GM23338 (cell line): ENCODE measurements around the gene LYVE1. TPM values are rescaled to one million over a fixed set of nuclear protein-coding genes. Genes with fewer than 3 reads are reported as not detected.

ENCODE experiments used
- ATAC-seq: fragments of 200-7000 bp; cut with Tn5 transposase; 3 replicates; pipeline ENCODE4 v1.9.1; 2020
- DNase-seq: peaks from one replicate; pipeline ENCODE4 v3.0.0-alpha.2; 2015; ENCODE audit warnings: low spot score
- H2AFZ ChIP-seq: fragments of 200-600 bp; sonication (generic); 2 replicates; pipeline ENCODE4 v1.8.0; 2016; ENCODE audit warnings: antibody characterized with exemption, mild to moderate bottlenecking, moderate library complexity
- H3F3A ChIP-seq: fragments of 200-600 bp; sonication (generic); replicated peaks from 2 replicates; pipeline ENCODE4 v1.8.0; 2017; ENCODE audit warnings: antibody characterized with exemption, mixed run types, low read depth
- H3K27ac ChIP-seq: fragments of 200-600 bp; sonication (generic); 2 replicates; pipeline ENCODE4 v1.6.1; 2016; ENCODE audit warnings: low read depth
- H3K27me3 ChIP-seq: fragments of 200-600 bp; sonication (generic); 2 replicates; pipeline ENCODE4 v1.8.0; 2016; ENCODE audit warnings: mild to moderate bottlenecking, mixed run types, moderate library complexity; ENCODE audit not compliant: insufficient read depth
- H3K36me3 ChIP-seq: fragments of 200-600 bp; sonication (generic); 2 replicates; pipeline ENCODE4 v1.8.0; 2016; ENCODE audit warnings: mild to moderate bottlenecking; ENCODE audit not compliant: insufficient read depth
- H3K4me1 ChIP-seq: fragments of 200-600 bp; sonication (generic); 2 replicates; pipeline ENCODE4 v1.8.0; 2016; ENCODE audit warnings: mild to moderate bottlenecking, moderate library complexity; ENCODE audit not compliant: insufficient read depth
- H3K4me2 ChIP-seq: fragments of 200-600 bp; sonication (generic); 2 replicates; pipeline ENCODE4 v1.7.1; 2017; ENCODE audit warnings: mixed run types
- H3K4me3 ChIP-seq: fragments of 200-600 bp; sonication (generic); 2 replicates; pipeline ENCODE4 v1.6.1; 2016; ENCODE audit warnings: mixed run types
- H3K79me2 ChIP-seq: fragments of 200-600 bp; sonication (generic); replicated peaks from 2 replicates; pipeline ENCODE4 v1.8.0; 2017; ENCODE audit warnings: mild to moderate bottlenecking; ENCODE audit not compliant: insufficient read depth
- H3K9me2 ChIP-seq: fragments of 200-600 bp; sonication (generic); 2 replicates; pipeline ENCODE4 v1.8.0; 2017; ENCODE audit not compliant: insufficient read depth
- H4K20me1 ChIP-seq: fragments of 200-600 bp; sonication (generic); replicated peaks from 2 replicates; pipeline ENCODE4 v1.8.0; 2017; ENCODE audit warnings: mild to moderate bottlenecking; ENCODE audit not compliant: insufficient read depth
- H3K27ac Mint-ChIP-seq: 2 replicates; pipeline ENCODE4 v1.8.0; 2020; ENCODE audit warnings: inconsistent platforms, mild to moderate bottlenecking, moderate library complexity, mixed read lengths
- H3K27me3 Mint-ChIP-seq: 3 replicates; pipeline ENCODE4 v1.8.0; 2022; ENCODE audit warnings: low read depth, mild to moderate bottlenecking, moderate library complexity, mixed read lengths, inconsistent platforms; ENCODE audit not compliant: insufficient read depth, poor library complexity
- H3K36me3 Mint-ChIP-seq: 3 replicates; pipeline ENCODE4 v1.8.0; 2021; ENCODE audit warnings: low read depth, mild to moderate bottlenecking, inconsistent platforms, moderate library complexity, mixed read lengths
- H3K4me1 Mint-ChIP-seq: 3 replicates; pipeline ENCODE4 v1.8.0; 2020; ENCODE audit warnings: mild to moderate bottlenecking, inconsistent platforms, mixed read lengths
- H3K4me3 Mint-ChIP-seq: 3 replicates; pipeline ENCODE4 v1.8.0; 2021; ENCODE audit warnings: moderate library complexity, mild to moderate bottlenecking, inconsistent platforms, mixed read lengths
- H3K9me3 Mint-ChIP-seq: 3 replicates; pipeline ENCODE4 v1.8.0; 2020; ENCODE audit warnings: moderate library complexity, mild to moderate bottlenecking, inconsistent platforms, mixed read lengths
- CREB1 ChIP-seq: fragments of 250-450 bp; sonication (Bioruptor Pico); IDR thresholded peaks from 2 replicates; pipeline ENCODE4 v1.5.0; 2020; ENCODE audit warnings: low read depth, mild to moderate bottlenecking, moderate library complexity
- ETS1 ChIP-seq: IDR thresholded peaks from 2 replicates; pipeline ENCODE4 v1.6.1; 2016; ENCODE audit warnings: antibody characterized with exemption
- EZH2phosphoT487 ChIP-seq: fragments of 200-600 bp; sonication (generic); IDR thresholded peaks from one replicate; pipeline ENCODE4 v1.8.1; 2018; ENCODE audit warnings: antibody characterized with exemption; ENCODE audit not compliant: unreplicated experiment
- JUNB ChIP-seq: IDR thresholded peaks from one replicate; pipeline ENCODE4 v1.6.1; 2016; ENCODE audit warnings: antibody characterized with exemption; ENCODE audit not compliant: unreplicated experiment
- NANOG ChIP-seq: IDR thresholded peaks from 2 replicates; pipeline ENCODE4 v1.6.1; 2016; ENCODE audit warnings: antibody characterized with exemption, borderline replicate concordance
- POLR2AphosphoS5 ChIP-seq: IDR thresholded peaks from 2 replicates; pipeline ENCODE4 v1.6.1; 2016; ENCODE audit warnings: antibody characterized with exemption, low read depth
- REST ChIP-seq: IDR thresholded peaks from one replicate; pipeline ENCODE4 v1.6.1; 2018; ENCODE audit warnings: antibody characterized with exemption; ENCODE audit not compliant: unreplicated experiment
- ZNF114 ChIP-seq: fragments of 250-450 bp; sonication (Bioruptor Pico); IDR thresholded peaks from 2 replicates; pipeline ENCODE4 v1.5.0; 2020; ENCODE audit warnings: mild to moderate bottlenecking, moderate library complexity
- ZNF331 ChIP-seq: fragments of 250-450 bp; sonication (Bioruptor Pico); IDR thresholded peaks from 2 replicates; pipeline ENCODE4 v1.5.0; 2020; ENCODE audit warnings: low read depth, mild to moderate bottlenecking, moderate library complexity
- polyA plus RNA-seq: library from polyadenylated mRNA; unstranded; fragments of >200 nt; fragmentation: Nextera tagmentation; extraction: Ambion mirVana; gene quantifications from 2 replicates; pipeline ENCODE4 v1.2.1, GENCODE V29; 2016
- total RNA-seq: library from RNA; depleted of rRNA; stranded (reverse); fragments of >200 nt; shearing (Covaris generic); gene quantifications from 2 replicates; pipeline ENCODE4 v1.2.3, GENCODE V29; 2014
- TF ChIP-seq, protein P1 (sequence below), 2 experiments: fragments of 200-600 bp in 1 of 2; sonication (generic) in 1 of 2; conservative IDR thresholded peaks; 2 replicates each; pipeline versions ENCODE4 v1.5.1 to v1.6.1; 2016 to 2017; ENCODE audit warnings: antibody characterized with exemption in 2 of 2, low read depth in 2 of 2, mild to moderate bottlenecking in 2 of 2, moderate library complexity in 1 of 2

Gene LYVE1
- total and polyA plus RNA-seq, 2 experiments from 2014 or later = 0.94 TPM; not detected in 1

DNA sequence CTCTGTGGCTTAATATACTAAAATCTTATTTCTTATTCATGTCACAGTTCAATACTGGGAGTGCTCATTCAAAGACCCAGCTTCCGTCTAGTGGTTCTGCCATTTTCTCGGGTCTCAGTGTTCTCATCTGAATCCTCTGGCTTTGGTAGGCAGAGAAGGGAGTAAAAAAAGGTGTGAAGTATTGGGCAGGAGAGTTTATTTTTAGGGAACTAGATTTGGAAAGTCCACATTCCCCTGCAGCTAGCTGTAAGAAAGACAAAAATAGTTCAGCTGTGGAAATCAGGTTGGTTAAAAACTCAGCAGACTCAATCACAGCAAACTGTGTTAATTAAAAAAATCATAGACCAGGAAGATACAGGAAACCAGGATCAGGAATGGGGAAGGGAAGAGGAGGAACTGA is 4.1 kb upstream of the LYVE1 start (continued):
- no peak for TF ChIP-seq REST
- no peak for TF ChIP-seq CREB1 (CRISPR knock-in tag)

DNA sequence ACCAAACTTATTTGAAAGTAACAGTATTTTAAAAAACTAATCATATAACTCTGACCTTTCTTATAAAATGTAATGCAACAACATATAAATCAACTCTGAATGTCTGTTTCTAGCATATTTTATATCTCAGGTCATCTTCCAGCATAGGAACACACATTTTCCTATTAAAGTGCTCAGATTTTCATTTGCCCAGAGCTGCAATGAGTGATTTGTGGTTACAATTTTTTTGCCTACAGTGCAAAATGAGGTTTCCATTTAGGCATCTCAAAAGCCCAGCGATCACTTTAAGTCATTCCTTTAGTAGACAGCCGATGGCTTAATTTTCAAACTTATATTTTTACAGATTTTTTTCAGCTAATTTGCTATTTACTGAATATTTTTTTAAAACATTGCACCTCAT is 1.0 kb downstream of the LYVE1 start:
- no peaks in the 10 kb centered on the region for H3K9me3 Mint-ChIP-seq
- H3K27ac Mint-ChIP-seq = no peak overlapping the region
- TF ChIP-seq ZNF331 = no peak
- TF ChIP-seq EZH2phosphoT487 = no peak
- no peak for TF ChIP-seq ETS1
- no peak for TF ChIP-seq JUNB
- peaks cover 8% of the 10 kb centered on the region for H3K9me2 ChIP-seq
- H4K20me1 ChIP-seq = no peaks in the 10 kb centered on the region
- no peak overlapping the region for H3K27ac ChIP-seq
- H3K27me3 ChIP-seq = no peaks in the 10 kb centered on the region
- no peak overlapping the region for H2AFZ ChIP-seq
- peaks cover 2% of the 10 kb centered on the region for H3K27me3 Mint-ChIP-seq
- ATAC-seq (no peak), DNase-seq (no peak)
- peaks cover 19% of the 10 kb centered on the region for H3K4me1 ChIP-seq
- no peaks in the 10 kb centered on the region for H3K36me3 ChIP-seq
- no peak overlapping the region for H3K4me2 ChIP-seq
- no peaks in the 10 kb centered on the region for H3F3A ChIP-seq
- no peaks in the 10 kb centered on the region for H3K36me3 Mint-ChIP-seq
- no peak overlapping the region for H3K4me3 Mint-ChIP-seq
- H3K79me2 ChIP-seq = no peaks in the 10 kb centered on the region
- H3K4me1 Mint-ChIP-seq = peaks cover 15% of the 10 kb centered on the region
- H3K4me3 ChIP-seq = no peak overlapping the region

DNA sequence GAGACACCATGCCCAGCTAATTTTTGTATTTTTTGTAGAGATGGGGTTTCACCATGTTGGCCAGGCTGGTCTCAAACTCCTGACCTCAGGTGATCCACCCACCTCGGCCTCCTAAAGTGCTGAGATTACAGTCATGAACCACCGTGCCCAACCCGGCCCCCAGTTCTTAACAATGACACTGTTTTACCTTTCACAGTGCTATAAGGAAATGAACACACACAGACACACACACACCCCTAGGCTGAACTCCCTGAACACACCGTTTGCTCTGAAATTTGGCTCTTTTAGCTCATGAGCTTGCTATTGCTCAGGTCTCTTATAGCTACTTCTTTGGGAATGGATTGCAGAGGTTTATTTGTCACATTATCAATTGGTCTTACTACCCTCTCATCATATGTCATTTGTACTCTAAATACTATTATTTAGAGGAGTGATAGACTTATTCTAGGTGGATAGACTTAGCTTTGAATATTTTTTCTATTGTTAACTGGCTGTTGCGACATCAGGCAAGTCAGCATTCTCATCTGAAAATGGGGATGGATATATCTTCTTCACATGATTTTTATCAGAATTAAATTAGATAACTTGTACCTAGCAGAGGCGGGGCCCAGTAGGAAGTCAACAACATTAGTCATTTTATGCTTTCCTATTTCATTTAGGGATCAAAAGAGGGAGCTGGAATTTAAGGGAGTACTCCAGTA is 2.1 kb downstream of the LYVE1 start:
- Mint-ChIP-seq H3K36me3 (no peaks in the 10 kb centered on the region), H3K4me3 (no peak overlapping the region), H3K9me3 (no peaks in the 10 kb centered on the region), H3K27me3 (peaks cover 1% of the 10 kb centered on the region), H3K4me1 (peaks cover 15% of the 10 kb centered on the region), H3K27ac (no peak overlapping the region)
- H3K79me2 ChIP-seq = no peaks in the 10 kb centered on the region
- H2AFZ ChIP-seq = no peak overlapping the region
- H3K4me1 ChIP-seq = peaks cover 19% of the 10 kb centered on the region
- no peaks in the 10 kb centered on the region for H3K36me3 ChIP-seq
- no peak overlapping the region for H3K4me3 ChIP-seq
- H3K4me2 ChIP-seq = no peak overlapping the region
- H4K20me1 ChIP-seq = no peaks in the 10 kb centered on the region
- no peak for ATAC-seq
- no peaks in the 10 kb centered on the region for H3F3A ChIP-seq
- H3K27ac ChIP-seq = no peak overlapping the region
- peaks cover 8% of the 10 kb centered on the region for H3K9me2 ChIP-seq
- no peaks in the 10 kb centered on the region for H3K27me3 ChIP-seq
- no peak for DNase-seq
- no peak for TF ChIP-seq EZH2phosphoT487
- no peak for TF ChIP-seq NANOG
- TF ChIP-seq ZNF331 = no peak
- no peak for TF ChIP-seq ZNF114
- TF ChIP-seq POLR2AphosphoS5 = no peak
- TF ChIP-seq, protein P1, sequence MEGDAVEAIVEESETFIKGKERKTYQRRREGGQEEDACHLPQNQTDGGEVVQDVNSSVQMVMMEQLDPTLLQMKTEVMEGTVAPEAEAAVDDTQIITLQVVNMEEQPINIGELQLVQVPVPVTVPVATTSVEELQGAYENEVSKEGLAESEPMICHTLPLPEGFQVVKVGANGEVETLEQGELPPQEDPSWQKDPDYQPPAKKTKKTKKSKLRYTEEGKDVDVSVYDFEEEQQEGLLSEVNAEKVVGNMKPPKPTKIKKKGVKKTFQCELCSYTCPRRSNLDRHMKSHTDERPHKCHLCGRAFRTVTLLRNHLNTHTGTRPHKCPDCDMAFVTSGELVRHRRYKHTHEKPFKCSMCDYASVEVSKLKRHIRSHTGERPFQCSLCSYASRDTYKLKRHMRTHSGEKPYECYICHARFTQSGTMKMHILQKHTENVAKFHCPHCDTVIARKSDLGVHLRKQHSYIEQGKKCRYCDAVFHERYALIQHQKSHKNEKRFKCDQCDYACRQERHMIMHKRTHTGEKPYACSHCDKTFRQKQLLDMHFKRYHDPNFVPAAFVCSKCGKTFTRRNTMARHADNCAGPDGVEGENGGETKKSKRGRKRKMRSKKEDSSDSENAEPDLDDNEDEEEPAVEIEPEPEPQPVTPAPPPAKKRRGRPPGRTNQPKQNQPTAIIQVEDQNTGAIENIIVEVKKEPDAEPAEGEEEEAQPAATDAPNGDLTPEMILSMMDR (conservative IDR thresholded peaks at IDR 0.05; ENCODE audit: low read depth in 2 of 2) = no peak
- TF ChIP-seq JUNB = no peak
- no peak for TF ChIP-seq ETS1
- no peak for TF ChIP-seq CREB1 (CRISPR knock-in tag)
- TF ChIP-seq REST = no peak
